RWPE2 (cell line): ENCODE results near the gene CACNB1.

Source experiments
- ATAC-seq: fragments of 200-7000 bp; cut with Tn5 transposase; 3 replicates; pipeline ENCODE4 v1.9.1; 2021; ENCODE audit warnings: low read depth
- DNase-seq: peaks from one replicate; pipeline ENCODE4 v3.0.0-alpha.2; 2020; ENCODE audit warnings: low spot score
- H3K27ac ChIP-seq: fragments of 450-650 bp; 2 replicates; pipeline ENCODE4 v1.5.1; 2017; ENCODE audit warnings: mild to moderate bottlenecking; ENCODE audit not compliant: poor library complexity, severe bottlenecking
- H3K27me3 ChIP-seq: fragments of 250-450 bp; sonication (Bioruptor Pico); 2 replicates; pipeline ENCODE4 v1.5.1; 2021; ENCODE audit warnings: mild to moderate bottlenecking, moderate library complexity; ENCODE audit not compliant: insufficient read depth, poor library complexity, severe bottlenecking
- H3K36me3 ChIP-seq: fragments of 250-450 bp; sonication (Bioruptor Pico); 2 replicates; pipeline ENCODE4 v1.5.1; 2020; ENCODE audit warnings: low read depth, mild to moderate bottlenecking, moderate library complexity
- H3K4me1 ChIP-seq: fragments of 250-450 bp; sonication (Bioruptor Pico); 2 replicates; pipeline ENCODE4 v1.5.1; 2021; ENCODE audit warnings: mild to moderate bottlenecking, moderate library complexity; ENCODE audit not compliant: insufficient read depth, poor library complexity, severe bottlenecking
- H3K4me3 ChIP-seq: fragments of 250-450 bp; sonication (Bioruptor Pico); 2 replicates; pipeline ENCODE4 v1.5.1; 2021; ENCODE audit warnings: mild to moderate bottlenecking, moderate library complexity; ENCODE audit not compliant: severe bottlenecking
- H3K9me3 ChIP-seq: fragments of 250-450 bp; sonication (Bioruptor Pico); 2 replicates; pipeline ENCODE4 v1.5.1; 2021; ENCODE audit warnings: mild to moderate bottlenecking, moderate library complexity; ENCODE audit not compliant: severe bottlenecking
- TF ChIP-seq, protein P1 (sequence below): fragments of 450-650 bp; IDR thresholded peaks from one replicate; pipeline ENCODE4 v1.5.1; 2017; ENCODE audit warnings: mild to moderate bottlenecking, moderate library complexity; ENCODE audit not compliant: poor library complexity, severe bottlenecking

Gene CACNB1

DNA sequence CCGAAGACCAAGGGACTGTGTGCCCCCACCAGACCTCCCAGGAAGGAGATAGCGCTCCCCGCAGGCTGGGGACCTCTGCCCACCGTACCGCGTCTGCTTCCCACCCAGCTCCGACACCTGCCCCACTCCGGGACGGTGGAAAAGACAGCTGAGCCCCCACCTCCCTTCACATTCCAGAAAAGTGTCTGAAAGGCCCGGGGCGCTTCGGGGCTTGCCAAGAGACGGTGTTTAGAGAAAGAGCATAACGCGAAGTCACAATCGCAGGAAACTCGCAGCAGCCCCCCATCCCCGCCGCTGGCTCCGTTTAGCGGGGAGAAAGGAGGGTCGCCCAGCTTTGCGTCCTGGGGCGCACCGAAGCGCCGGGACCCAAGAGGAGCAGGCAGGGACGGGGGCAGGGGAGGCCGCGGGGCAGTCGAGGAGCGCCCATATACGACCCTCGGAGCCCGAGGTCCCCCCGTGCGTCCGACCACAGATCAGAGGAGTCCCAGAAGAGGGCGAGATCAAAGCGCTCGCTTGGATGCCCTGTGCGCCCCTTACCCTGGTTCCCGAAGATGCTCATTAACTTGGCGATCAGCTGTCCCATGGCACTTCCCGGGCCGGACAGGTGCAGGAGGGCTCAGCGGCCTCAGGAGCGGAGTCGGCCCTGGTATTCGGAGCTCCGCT lies 32.2 kb downstream of the CACNB1 start:
- Histone ChIP-seq H3K27ac (no peak overlapping the region), H3K9me3 (no peaks in the 10 kb centered on the region), H3K36me3 (no peaks in the 10 kb centered on the region), H3K27me3 (no peaks in the 10 kb centered on the region), H3K4me1 (peaks cover 5% of the 10 kb centered on the region), H3K4me3 (no peak overlapping the region)
- no peak for DNase-seq
- TF ChIP-seq, protein P1, sequence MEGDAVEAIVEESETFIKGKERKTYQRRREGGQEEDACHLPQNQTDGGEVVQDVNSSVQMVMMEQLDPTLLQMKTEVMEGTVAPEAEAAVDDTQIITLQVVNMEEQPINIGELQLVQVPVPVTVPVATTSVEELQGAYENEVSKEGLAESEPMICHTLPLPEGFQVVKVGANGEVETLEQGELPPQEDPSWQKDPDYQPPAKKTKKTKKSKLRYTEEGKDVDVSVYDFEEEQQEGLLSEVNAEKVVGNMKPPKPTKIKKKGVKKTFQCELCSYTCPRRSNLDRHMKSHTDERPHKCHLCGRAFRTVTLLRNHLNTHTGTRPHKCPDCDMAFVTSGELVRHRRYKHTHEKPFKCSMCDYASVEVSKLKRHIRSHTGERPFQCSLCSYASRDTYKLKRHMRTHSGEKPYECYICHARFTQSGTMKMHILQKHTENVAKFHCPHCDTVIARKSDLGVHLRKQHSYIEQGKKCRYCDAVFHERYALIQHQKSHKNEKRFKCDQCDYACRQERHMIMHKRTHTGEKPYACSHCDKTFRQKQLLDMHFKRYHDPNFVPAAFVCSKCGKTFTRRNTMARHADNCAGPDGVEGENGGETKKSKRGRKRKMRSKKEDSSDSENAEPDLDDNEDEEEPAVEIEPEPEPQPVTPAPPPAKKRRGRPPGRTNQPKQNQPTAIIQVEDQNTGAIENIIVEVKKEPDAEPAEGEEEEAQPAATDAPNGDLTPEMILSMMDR: no peak
- ATAC-seq: no peak

DNA sequence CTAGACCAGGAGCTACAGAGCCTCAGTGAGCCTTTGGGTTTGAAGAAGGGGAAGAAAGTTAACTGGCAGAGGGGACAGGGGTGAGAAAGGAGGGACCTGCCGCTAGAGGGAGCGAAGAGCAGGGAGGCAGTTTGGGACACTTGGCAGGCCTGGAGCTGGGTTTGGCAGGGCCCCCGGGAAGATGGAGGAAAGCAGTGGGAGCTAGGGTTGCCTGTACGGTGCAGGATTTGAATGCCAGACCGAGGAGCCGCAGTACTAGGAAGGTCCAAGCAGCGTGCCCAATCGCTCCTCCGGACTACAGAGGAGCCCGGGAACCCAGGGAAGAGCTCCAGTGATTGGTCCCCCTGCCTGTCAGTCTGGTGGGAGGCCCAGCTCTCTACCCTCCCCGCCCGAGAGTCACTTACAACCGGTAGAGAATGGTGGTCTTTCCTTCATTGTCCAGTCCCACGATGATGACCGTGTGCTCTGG lies 32.8 kb downstream of the CACNB1 start:
- no peak for DNase-seq
- Histone ChIP-seq H3K36me3 (no peaks in the 10 kb centered on the region), H3K9me3 (no peaks in the 10 kb centered on the region), H3K27me3 (no peaks in the 10 kb centered on the region), H3K4me1 (peaks cover 5% of the 10 kb centered on the region), H3K4me3 (peak overlapping the region; percentile 2), H3K27ac (no peak overlapping the region)
- TF ChIP-seq, protein P1: peak; percentile 85
- ATAC-seq: peak; percentile 80

DNA sequence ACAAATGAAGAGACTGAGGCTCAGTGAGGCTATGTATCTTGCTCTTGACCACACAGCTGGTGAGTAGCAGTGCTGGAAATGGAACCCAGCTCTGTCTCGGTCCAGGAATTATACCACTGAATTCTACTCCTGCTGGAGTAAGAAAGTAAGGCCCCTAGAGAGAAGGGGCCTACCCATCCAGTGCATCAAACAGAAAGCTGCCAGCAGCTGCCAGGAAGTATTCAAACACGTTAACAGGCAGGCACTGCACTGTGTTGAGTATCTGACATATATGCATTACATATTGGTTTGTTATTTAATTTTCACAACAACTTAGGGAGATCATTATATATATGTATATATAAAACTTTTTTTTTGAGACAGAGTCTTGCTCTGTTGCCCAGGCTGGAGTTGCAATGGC lies 35.5 kb downstream of the CACNB1 start:
- no peaks in the 10 kb centered on the region for H3K27me3 ChIP-seq
- H3K9me3 ChIP-seq: no peaks in the 10 kb centered on the region
- H3K27ac ChIP-seq: no peak overlapping the region
- TF ChIP-seq, protein P1: no peak
- peaks cover 5% of the 10 kb centered on the region for H3K4me1 ChIP-seq
- DNase-seq: no peak
- no peaks in the 10 kb centered on the region for H3K36me3 ChIP-seq
- no peak for ATAC-seq
- no peak overlapping the region for H3K4me3 ChIP-seq

DNA sequence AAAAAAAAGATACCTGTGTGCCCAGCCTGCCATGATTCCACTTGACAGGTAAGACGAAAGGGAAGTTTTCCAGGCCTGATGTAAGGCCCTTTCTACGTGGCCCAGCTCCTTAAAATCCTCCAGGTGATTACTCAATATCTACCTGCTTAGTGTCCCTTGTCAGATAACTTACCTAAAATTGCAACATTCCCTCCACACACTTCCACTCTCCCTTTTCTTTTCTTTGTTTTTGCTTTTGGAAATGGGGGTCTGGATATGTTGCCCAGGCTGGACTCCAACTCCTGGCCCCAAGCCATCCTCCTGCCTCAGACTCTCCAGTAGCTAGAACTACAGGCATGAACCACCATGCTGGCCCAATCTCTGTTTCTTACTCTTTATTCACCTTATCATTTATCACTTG lies 38.8 kb downstream of the CACNB1 start:
- Histone ChIP-seq H3K9me3 (no peaks in the 10 kb centered on the region), H3K4me3 (no peak overlapping the region), H3K36me3 (no peaks in the 10 kb centered on the region), H3K27ac (no peak overlapping the region), H3K27me3 (no peaks in the 10 kb centered on the region), H3K4me1 (no peaks in the 10 kb centered on the region)
- TF ChIP-seq, protein P1: no peak
- no peak for DNase-seq
- no peak for ATAC-seq

DNA sequence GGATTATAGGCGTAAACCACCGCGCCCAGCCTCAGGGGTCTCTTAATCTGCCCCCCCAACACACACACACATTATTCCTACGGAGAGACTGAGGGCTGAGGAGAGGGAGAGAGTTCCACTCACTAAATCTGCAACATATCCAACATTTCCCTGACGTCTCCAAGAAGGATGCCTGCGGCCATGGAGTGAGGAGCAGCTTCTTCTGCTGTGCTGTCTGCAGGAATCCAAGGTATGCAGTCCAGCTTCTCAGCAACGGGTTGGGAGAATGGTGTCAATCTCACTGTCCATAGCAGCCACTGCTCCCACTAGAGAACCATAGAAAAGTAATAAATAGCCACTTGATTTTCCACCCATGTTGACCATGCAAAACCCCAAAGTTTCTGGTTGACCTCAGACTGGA lies 41.0 kb downstream of the CACNB1 start:
- no peaks in the 10 kb centered on the region for H3K27me3 ChIP-seq
- TF ChIP-seq, protein P1: no peak
- no peak for DNase-seq
- H3K9me3 ChIP-seq: no peaks in the 10 kb centered on the region
- ATAC-seq: no peak
- H3K4me1 ChIP-seq: no peaks in the 10 kb centered on the region
- H3K27ac ChIP-seq: no peak overlapping the region
- no peak overlapping the region for H3K4me3 ChIP-seq
- H3K36me3 ChIP-seq: no peaks in the 10 kb centered on the region
